ENCODE measurements around the gene TMEM131.

The TMEM131 gene

DNA sequence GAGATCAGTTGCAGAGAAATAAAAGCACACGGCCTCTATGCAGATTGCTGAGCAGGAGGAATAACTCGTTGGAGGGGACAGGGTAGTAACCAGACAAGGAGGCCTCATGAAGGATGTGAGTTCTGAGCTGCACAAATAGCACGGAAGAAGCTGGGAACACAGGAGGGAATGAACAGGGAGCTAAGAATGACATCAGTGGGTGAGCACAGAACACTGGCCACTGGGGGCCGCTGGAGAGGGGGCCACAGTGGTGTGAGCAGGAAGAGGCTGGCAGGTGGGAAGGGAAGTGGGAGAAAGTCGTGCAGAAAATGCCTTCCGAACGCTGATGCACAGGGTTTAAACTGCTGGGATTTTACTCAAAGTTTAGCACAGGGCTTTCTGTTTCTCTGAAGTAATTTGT, 221.3 kb downstream of the TMEM131 start:
- DNase-seq (ENCODE audit: low read depth in 1 of 2, low spot score in 1 of 2) = peak in 1 of 2 experiments; percentile 30
- no peak for TF ChIP-seq JUND (IDR thresholded peaks at IDR 0.05; ENCODE audit: low read depth)
- in situ Hi-C loops (cut with HindIII; ENCODE audit: low pct_unique_long_range_greater_than_20kb, low sequenced_read_pairs) = no loop called here

DNA sequence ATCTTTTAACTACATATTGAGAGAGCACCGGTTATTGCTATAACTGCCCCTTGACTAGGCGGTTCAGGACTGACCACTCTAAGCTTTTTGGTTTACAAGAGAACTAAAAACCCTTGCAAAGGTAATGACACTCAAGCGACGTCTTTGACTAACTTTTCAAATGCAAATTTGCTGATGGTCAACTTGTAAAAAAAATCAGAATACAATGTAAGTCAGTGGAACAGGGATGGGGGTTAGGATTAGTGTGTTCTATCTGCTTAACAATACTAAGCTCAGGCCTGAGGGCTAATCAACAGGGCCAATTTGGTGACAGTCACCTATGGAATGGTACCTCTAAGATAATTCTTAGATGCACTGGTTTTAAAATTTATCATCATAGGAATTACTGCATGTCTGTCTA, 225.3 kb downstream of the TMEM131 start:
- no peak for DNase-seq (ENCODE audit: low read depth in 1 of 2, low spot score in 1 of 2)
- TF ChIP-seq JUND (IDR thresholded peaks at IDR 0.05; ENCODE audit: low read depth) = no peak
- in situ Hi-C loops (cut with HindIII; ENCODE audit: low pct_unique_long_range_greater_than_20kb, low sequenced_read_pairs) = no loop called here

DNA sequence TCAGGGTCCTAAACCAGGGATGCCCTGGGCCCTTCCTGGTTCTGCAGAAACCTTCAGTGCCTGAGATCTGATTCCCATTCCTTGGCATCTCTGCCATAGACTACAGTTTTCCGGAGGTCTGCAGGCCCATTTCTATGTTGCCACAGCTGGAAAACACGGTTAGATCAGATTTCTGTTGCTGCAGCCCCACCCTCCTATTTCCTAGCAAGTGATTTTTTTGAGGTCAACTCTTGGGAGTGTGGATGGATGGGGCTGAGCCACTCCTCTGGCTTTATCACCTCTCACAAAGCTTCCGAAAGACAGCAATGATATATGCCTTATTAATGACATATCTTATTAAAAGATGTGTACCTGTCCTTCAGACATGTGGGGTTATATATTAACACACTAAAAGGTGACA, 226.0 kb downstream of the TMEM131 start:
- DNase-seq (ENCODE audit: low read depth in 1 of 2, low spot score in 1 of 2) = no peak
- in situ Hi-C loops (cut with HindIII; ENCODE audit: low pct_unique_long_range_greater_than_20kb, low sequenced_read_pairs) = no loop called here
- TF ChIP-seq JUND (IDR thresholded peaks at IDR 0.05; ENCODE audit: low read depth) = no peak

DNA sequence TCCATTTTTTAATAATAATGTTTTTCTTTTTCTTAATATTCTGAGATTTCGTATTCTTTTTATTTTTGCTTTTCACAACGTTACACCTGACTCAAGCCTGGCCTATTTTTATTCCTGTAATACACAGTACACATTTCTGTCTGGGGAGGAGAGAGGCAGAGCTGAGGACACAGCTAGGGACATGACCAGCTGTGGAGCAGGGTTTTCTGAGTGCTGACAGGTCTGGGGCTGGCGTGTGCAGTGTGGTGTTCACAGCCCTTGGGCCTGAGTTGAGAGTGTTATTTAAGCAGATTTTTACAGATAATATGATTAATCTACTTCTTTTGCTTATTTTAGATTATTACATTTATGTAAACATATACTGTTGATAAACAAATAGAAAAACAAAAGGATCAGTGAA, 226.4 kb downstream of the TMEM131 start:
- TF ChIP-seq JUND (IDR thresholded peaks at IDR 0.05; ENCODE audit: low read depth) = no peak
- in situ Hi-C loops (cut with HindIII; ENCODE audit: low pct_unique_long_range_greater_than_20kb, low sequenced_read_pairs) = no loop called here
- no peak for DNase-seq (ENCODE audit: low read depth in 1 of 2, low spot score in 1 of 2)

DNA sequence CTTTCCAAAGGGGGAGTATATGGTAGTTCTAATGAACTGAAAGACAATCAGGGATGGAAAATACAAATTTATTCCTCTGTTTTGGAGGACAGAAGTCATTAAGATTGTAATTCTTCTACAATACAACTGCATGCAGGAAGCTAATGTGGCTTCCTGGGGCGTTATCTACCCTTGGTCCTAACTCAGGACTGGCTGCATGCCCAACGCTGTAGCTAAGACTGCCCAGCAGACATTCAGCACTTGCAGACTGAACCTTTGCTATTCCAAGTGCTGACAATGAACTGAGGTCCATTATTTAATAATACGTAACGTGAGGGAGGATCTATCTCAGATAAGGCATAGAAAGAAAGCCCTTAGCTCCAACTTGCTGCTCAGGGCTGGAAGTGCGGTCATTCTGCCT, 229.2 kb downstream of the TMEM131 start:
- in situ Hi-C loops (cut with HindIII; ENCODE audit: low pct_unique_long_range_greater_than_20kb, low sequenced_read_pairs) = no loop called here
- no peak for TF ChIP-seq JUND (IDR thresholded peaks at IDR 0.05; ENCODE audit: low read depth)
- DNase-seq (ENCODE audit: low read depth in 1 of 2, low spot score in 1 of 2) = no peak

DNA sequence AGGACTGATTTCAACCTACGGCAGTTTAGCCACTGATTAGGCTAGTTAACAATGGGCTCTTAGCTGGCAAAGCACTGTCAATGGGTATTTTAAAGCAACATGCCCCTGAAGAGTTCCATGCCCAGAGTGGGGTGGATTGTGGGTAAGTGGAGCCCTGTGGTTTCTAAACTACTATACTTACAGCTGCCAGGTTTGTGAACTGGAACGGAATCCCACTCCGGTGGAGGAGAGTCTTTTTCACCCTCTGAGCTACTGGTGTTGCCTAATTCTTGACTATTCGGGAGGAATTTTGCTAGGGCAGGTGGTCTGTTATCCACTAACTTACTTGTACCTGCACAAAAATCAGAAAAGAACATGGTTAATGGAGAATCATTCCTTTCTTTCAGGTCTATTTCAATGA, 229.8 kb downstream of the TMEM131 start:
- DNase-seq (ENCODE audit: low read depth in 1 of 2, low spot score in 1 of 2) = no peak
- no peak for TF ChIP-seq JUND (IDR thresholded peaks at IDR 0.05; ENCODE audit: low read depth)
- in situ Hi-C loops (cut with HindIII; ENCODE audit: low pct_unique_long_range_greater_than_20kb, low sequenced_read_pairs) = no loop called here

DNA sequence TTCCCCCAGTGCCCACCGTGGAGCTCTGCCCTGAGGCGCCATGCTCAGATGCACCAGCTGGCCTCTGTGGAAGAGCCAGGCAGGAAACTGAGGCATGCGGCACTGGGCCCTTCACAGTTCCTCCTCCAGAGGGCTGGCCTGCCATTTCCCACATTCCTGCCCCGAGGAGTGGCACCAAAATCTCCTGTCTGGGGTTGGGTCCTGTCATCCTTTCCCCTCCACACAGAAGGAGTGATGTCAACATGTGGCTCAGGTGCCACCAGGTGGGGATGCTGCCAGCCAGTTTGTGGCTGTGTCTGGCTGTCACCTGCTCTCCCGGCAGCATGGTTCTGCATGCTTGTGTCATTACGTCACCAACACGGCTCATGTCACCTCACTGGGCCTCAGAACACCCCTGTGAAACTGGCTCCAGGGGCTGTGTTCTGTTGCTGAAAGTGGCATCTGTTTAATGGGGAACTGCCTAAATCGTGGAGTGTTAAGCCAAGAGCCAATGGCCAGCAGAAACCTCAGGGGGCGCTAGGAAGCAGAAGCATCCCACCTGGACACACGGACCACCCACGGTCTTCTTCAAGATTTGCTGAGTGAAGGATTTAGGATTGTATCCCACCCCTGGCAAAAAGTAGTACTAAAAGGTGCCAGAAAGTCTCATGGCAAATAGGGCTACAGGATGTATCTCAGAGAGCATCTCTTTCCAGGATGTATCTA, 231.0 kb downstream of the TMEM131 start:
- in situ Hi-C loops (cut with HindIII; ENCODE audit: low pct_unique_long_range_greater_than_20kb, low sequenced_read_pairs) = no loop called here
- DNase-seq (ENCODE audit: low read depth in 1 of 2, low spot score in 1 of 2) = peak in 1 of 2 experiments; percentile 2
- TF ChIP-seq JUND (IDR thresholded peaks at IDR 0.05; ENCODE audit: low read depth) = no peak

DNA sequence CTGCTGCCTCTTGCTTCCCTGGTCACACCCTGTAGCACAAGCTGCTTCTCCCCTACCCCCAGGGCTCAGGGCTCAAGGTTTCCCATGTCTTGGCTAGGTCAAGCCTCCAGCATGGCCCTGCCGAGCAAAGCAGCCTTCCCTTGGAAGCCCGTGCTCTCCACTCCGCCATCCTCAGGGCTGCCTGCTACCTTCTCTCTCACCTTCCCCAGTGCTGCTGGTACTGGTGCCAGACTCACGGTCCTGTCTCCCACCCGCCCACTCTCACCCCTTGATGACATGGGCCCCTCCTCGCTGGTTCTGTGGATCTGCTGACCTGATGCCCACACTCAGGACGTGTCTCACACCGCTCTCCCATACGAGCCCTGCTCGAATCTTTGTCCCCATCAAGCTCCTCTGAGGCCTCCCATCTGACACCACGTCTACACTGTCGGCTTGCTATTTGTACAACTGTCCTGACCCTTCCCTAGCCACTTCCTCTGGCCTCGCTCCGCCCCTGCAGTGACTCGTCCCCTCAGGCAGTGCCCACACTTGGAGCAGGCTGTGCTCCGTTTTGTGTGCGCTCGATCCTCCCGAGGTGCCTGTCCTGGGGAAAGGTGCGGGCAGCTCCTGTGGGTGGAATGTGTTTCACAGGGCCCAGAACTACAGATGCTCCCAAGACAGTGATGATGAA, 232.4 kb downstream of the TMEM131 start:
- no peak for DNase-seq (ENCODE audit: low read depth in 1 of 2, low spot score in 1 of 2)
- in situ Hi-C loops (cut with HindIII; ENCODE audit: low pct_unique_long_range_greater_than_20kb, low sequenced_read_pairs) = no loop called here
- no peak for TF ChIP-seq JUND (IDR thresholded peaks at IDR 0.05; ENCODE audit: low read depth)

DNA sequence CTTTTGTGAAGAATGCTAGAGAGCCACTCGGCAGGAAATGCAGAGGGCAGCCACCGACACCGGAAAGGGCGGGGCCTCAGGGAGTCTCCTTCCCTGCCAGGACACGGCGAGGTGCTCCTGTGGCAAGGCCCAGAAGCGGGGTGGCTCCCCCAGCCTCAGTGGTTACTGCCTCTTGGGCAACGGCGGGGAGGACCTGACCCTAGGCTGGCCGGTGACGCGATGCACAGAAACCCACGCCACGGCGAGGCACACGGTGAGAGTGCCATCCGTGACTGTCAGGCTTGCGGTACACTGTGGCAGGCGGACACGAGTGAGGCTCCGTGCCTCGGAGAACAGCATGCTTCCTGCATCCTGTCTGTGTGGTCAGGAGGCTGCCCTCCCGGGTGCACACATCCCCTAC, 234.6 kb downstream of the TMEM131 start:
- TF ChIP-seq JUND (IDR thresholded peaks at IDR 0.05; ENCODE audit: low read depth) = no peak
- no peak for DNase-seq (ENCODE audit: low read depth in 1 of 2, low spot score in 1 of 2)
- in situ Hi-C loops (cut with HindIII; ENCODE audit: low pct_unique_long_range_greater_than_20kb, low sequenced_read_pairs) = no loop called here

DNA sequence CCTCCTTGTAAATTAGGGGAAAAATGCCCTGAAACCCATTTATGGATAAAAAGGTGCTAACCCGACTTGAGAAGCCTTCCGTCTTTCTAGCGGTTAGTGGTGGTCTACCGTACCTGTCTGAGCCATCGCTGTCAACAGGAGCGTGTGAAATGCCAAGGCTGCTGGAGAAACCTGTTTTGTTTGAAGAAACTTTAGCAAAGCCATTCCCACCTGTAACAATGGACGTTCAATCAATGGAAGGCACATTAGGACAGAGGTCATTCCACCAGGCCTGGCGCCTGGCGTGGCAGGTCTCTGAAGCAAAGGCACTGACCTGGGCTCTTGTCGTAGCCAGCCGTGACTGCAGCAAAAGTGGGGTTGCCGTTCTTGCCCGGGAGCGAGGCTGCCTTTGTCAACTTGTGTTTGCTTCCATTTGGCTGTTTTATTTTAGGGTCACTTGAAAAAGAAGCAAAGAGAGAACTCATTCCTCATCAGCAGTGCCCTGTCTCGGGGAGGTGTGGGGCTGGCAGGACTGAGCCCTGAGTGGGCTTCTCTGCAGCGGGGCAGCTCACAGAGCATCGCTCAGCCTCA, 235.2 kb downstream of the TMEM131 start:
- no peak for TF ChIP-seq JUND (IDR thresholded peaks at IDR 0.05; ENCODE audit: low read depth)
- DNase-seq (ENCODE audit: low read depth in 1 of 2, low spot score in 1 of 2) = no peak
- in situ Hi-C loops (cut with HindIII; ENCODE audit: low pct_unique_long_range_greater_than_20kb, low sequenced_read_pairs) = no loop called here

DNA sequence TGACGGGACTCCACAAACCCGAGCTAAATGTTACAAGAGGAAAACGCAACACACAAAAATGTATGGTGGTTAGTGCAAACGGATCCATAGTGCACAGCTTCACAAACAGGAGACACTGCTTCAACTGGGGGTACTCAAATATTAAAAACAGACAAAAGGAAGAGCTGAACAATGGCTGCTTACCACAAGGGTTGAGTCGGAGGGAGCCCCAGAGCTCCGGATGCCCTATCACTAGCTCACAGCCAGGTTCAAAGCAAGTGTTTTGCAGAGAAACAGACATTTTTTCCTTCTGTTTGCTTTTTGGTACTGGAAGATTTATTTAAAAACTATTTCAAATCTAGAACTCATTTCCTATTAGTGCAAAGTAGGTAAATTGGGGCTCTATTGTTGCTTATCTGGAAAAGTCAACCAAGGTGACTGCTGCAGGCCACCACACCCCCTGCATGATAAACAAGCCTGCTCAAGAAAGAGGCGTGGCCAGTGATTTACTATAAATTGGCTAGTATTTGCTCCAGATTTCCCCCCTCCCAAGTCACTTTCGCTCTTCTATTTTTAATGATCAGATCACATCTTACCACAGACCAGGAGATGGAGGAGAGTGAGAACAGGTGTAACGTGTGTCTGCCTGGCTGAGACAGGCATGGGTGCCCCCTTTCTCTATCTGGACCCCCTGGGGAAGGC, 235.9 kb downstream of the TMEM131 start:
- in situ Hi-C loops (cut with HindIII; ENCODE audit: low pct_unique_long_range_greater_than_20kb, low sequenced_read_pairs) = no loop called here
- TF ChIP-seq JUND (IDR thresholded peaks at IDR 0.05; ENCODE audit: low read depth) = no peak
- DNase-seq (ENCODE audit: low read depth in 1 of 2, low spot score in 1 of 2) = no peak

DNA sequence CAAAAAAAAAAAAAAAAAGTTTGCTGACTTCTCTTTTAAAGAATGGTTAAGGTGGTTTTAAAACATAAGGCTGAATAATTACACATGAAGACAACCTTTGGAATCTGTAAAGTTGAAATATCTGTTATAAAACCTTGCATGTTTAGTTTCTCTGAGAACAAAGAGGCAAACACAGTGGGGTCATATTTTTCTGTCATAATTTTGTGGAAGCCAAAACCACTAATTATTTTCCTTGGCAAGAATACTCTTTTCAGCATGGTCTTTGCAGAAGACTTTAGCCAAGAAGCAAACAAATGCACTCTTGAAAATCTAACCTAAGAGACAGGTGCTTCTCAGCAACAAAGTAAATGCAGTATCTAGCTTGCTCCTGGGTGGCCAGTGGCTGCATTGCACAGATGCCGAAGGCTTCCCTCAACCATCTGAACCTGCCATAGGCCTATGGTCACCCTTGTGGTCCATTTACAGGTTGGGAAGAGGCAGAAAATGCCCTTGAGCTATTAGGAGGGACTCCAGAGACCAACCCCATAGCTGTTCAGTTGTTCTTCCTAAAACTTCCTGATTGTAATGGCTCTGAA, 237.5 kb downstream of the TMEM131 start:
- no peak for DNase-seq (ENCODE audit: low read depth in 1 of 2, low spot score in 1 of 2)
- no peak for TF ChIP-seq JUND (IDR thresholded peaks at IDR 0.05; ENCODE audit: low read depth)
- in situ Hi-C loops (cut with HindIII; ENCODE audit: low pct_unique_long_range_greater_than_20kb, low sequenced_read_pairs) = no loop called here

DNA sequence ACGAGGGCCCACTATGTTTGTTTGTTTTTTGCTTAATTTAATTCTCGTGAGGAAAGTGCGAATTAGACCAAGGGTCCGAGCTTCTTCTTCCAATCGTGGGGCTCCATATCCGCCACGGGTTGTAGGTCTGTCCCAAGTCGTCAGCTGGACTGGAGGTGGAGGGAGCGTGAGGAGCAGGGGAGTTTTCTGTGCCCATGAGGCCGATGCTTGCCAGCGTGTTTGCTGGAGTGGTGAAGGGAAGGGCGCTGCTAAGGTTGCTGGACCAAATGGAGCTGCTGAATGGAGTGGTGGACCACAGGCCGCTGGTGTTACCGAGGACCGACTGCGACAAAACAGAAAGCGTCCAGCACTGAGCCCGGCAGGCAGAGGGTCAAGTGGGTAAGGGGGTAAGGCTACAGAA, 238.7 kb downstream of the TMEM131 start:
- in situ Hi-C loops (cut with HindIII; ENCODE audit: low pct_unique_long_range_greater_than_20kb, low sequenced_read_pairs) = no loop called here
- no peak for TF ChIP-seq JUND (IDR thresholded peaks at IDR 0.05; ENCODE audit: low read depth)
- no peak for DNase-seq (ENCODE audit: low read depth in 1 of 2, low spot score in 1 of 2)
